Measurements from ENCODE around the gene NQO2.
"Not testable (repeated sequence)": the region's sequence is repeated elsewhere in the genome, so short reads cannot be mapped to it uniquely, and the experiment has no call there.

Gene NQO2

DNA sequence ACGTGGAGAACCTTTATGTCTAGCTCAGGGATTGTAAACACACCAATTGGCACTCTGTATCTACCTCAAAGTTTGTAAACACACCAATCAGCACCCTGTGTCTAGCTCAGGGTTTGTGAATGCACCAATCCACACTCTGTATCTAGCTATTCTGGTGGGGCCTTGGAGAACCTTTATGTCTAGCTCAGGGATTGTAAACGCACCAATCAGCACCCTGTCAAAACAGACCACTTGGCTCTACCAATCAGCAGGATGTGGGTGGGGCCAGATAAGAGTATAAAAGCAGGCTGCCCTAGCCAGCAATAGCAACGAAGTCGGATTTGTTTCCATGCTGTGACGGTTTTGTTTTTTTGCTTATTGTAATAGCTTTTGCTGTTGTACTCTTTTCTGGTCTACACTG, 28.5 kb downstream of the NQO2 start:
- H3K4me2 ChIP-seq (ENCODE audit: low read length, poor library complexity, severe bottlenecking); H3K27ac ChIP-seq (ENCODE audit: low read length, poor library complexity, severe bottlenecking): not testable (repeated sequence)
- 93% methylated on average over 3 of the region's 5 CpGs for WGBS

DNA sequence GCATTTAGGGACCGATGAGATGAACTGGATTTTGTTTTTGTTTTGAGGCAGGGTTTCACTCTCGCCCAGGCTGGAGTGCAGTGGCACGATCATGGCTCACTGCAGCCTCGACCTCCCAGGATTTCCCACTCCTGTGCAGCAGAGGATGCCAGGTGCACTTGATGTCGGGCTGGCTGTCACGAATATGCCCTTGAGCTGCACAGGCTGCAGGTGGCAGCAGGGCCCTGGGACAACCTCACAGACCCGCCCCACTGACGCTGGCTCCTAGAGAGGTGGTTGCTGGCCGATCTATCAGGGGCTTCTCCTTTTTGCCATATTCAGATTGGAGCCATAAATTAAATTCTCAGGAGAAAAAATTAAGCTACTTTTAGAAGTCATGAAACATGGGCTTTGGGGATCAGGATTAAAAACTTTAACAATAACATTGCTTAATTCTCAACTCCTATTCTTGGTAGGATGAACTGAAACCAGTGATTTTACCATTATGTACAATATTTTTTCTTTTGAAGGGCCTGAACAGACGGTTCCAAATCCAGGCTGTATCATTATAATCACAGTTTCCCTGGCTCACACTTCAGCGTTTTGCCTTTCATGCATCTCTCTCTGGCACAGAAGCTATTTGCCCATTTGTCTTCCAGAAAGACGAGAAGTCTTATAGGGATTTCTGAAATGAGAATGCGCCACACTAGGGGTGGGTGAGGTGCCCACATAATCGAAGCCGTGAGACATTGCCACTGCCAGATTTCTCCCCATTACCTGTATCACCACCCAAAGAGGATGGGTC, 32.4 kb downstream of the NQO2 start:
- Histone ChIP-seq H3K4me1 (ENCODE audit: control insufficient read depth, insufficient read depth, low read depth, low read length) (no peaks in the 10 kb centered on the region), H3K79me1 (replicated peaks; ENCODE audit: low read length, poor library complexity, severe bottlenecking) (no peaks in the 10 kb centered on the region), H3K14ac (ENCODE audit: low read length in 2 of 2) (no peak overlapping the region), H3K18ac (ENCODE audit: low read depth in 1 of 2, low read length in 2 of 2) (no peak overlapping the region), H2AFZ (ENCODE audit: low read depth, low read length) (no peak overlapping the region), H3K23ac (ENCODE audit: low read length in 2 of 2) (no peak overlapping the region), H2BK120ac (ENCODE audit: low read depth, low read length) (no peak overlapping the region), H3K27ac (ENCODE audit: low read length, poor library complexity, severe bottlenecking) (no peak overlapping the region), H4K8ac (ENCODE audit: low read length) (no peak overlapping the region), H2BK5ac (ENCODE audit: low read depth, low read length, poor library complexity, severe bottlenecking) (no peak overlapping the region), H3K27me3 (ENCODE audit: control insufficient read depth in 1 of 2, insufficient read depth in 1 of 2, low read length in 2 of 2) (no peaks in the 10 kb centered on the region), H3K4me2 (ENCODE audit: low read length, poor library complexity, severe bottlenecking) (no peak overlapping the region), H2BK15ac (ENCODE audit: low read depth, poor library complexity, severe bottlenecking) (no peak overlapping the region), H3K9me3 (ENCODE audit: control insufficient read depth, low read length) (no peaks in the 10 kb centered on the region), H3K4ac (ENCODE audit: low read depth in 1 of 2, low read length in 2 of 2) (no peak overlapping the region), H3K9ac (ENCODE audit: low read length) (no peak overlapping the region), H3K4me3 (ENCODE audit: insufficient read depth in 1 of 2, low read depth in 1 of 2, low read length in 2 of 2) (no peak overlapping the region), H2BK12ac (ENCODE audit: low read length in 2 of 2) (no peak overlapping the region), H3K36me3 (ENCODE audit: control insufficient read depth in 1 of 2, insufficient read depth in 2 of 2, low read depth in 1 of 2, low read length in 2 of 2) (no peaks in the 10 kb centered on the region), H2AK5ac (ENCODE audit: low read length, severe bottlenecking) (no peak overlapping the region), H4K91ac (ENCODE audit: low read length) (no peak overlapping the region)
- DNase-seq = no peak
- 81% methylated on average over 14 of the region's 15 CpGs for WGBS

More for the DNA sequence above, 28.5 kb downstream of the NQO2 start:
- H2AFZ ChIP-seq (ENCODE audit: low read depth, low read length); H4K8ac ChIP-seq (ENCODE audit: low read length); H4K91ac ChIP-seq (ENCODE audit: low read length); H3K4me1 ChIP-seq (ENCODE audit: control insufficient read depth, insufficient read depth, low read depth, low read length); H3K36me3 ChIP-seq (ENCODE audit: control insufficient read depth in 1 of 2, insufficient read depth in 2 of 2, low read depth in 1 of 2, low read length in 2 of 2); H2BK5ac ChIP-seq (ENCODE audit: low read depth, low read length, poor library complexity, severe bottlenecking); DNase-seq; H2BK15ac ChIP-seq (ENCODE audit: low read depth, poor library complexity, severe bottlenecking); H3K9ac ChIP-seq (ENCODE audit: low read length); H3K14ac ChIP-seq (ENCODE audit: low read length in 2 of 2); H3K79me1 ChIP-seq (replicated peaks; ENCODE audit: low read length, poor library complexity, severe bottlenecking); H3K9me3 ChIP-seq (ENCODE audit: control insufficient read depth, low read length); H3K4ac ChIP-seq (ENCODE audit: low read depth in 1 of 2, low read length in 2 of 2); H2AK5ac ChIP-seq (ENCODE audit: low read length, severe bottlenecking); H3K18ac ChIP-seq (ENCODE audit: low read depth in 1 of 2, low read length in 2 of 2); H2BK120ac ChIP-seq (ENCODE audit: low read depth, low read length); H2BK12ac ChIP-seq (ENCODE audit: low read length in 2 of 2); H3K4me3 ChIP-seq (ENCODE audit: insufficient read depth in 1 of 2, low read depth in 1 of 2, low read length in 2 of 2); H3K27me3 ChIP-seq (ENCODE audit: control insufficient read depth in 1 of 2, insufficient read depth in 1 of 2, low read length in 2 of 2); H3K23ac ChIP-seq (ENCODE audit: low read length in 2 of 2): not testable (repeated sequence)

DNA sequence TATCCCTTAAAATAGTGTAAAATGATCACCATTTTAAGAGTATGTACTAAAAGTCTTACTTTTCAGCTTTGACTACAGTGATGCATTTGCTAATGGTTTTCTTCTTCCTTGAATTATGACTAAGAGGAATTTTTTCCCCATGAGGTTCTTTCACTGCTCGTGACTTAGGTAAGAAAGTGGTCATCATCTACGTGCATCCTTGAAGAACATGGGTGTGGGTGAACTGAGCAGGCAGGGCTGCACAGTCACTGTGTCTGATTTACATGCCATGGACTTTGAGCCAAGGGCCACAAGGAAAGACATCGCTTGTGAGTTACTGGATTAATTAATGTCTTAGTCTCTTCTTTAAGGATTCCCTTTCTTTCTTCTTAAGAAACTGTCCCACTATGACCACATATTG, 33.3 kb downstream of the NQO2 start:
- H3K18ac ChIP-seq (ENCODE audit: low read depth in 1 of 2, low read length in 2 of 2) = no peak overlapping the region
- no peak overlapping the region for H3K23ac ChIP-seq (ENCODE audit: low read length in 2 of 2)
- H3K79me1 ChIP-seq (replicated peaks; ENCODE audit: low read length, poor library complexity, severe bottlenecking) = no peaks in the 10 kb centered on the region
- no peak overlapping the region for H3K4me3 ChIP-seq (ENCODE audit: insufficient read depth in 1 of 2, low read depth in 1 of 2, low read length in 2 of 2)
- no peak for DNase-seq
- H3K14ac ChIP-seq (ENCODE audit: low read length in 2 of 2) = no peak overlapping the region
- no peak overlapping the region for H3K9ac ChIP-seq (ENCODE audit: low read length)
- no peak overlapping the region for H4K91ac ChIP-seq (ENCODE audit: low read length)
- H3K9me3 ChIP-seq (ENCODE audit: control insufficient read depth, low read length) = no peaks in the 10 kb centered on the region
- no peak overlapping the region for H2BK120ac ChIP-seq (ENCODE audit: low read depth, low read length)
- H4K8ac ChIP-seq (ENCODE audit: low read length) = no peak overlapping the region
- H3K4me2 ChIP-seq (ENCODE audit: low read length, poor library complexity, severe bottlenecking) = no peak overlapping the region
- H3K27ac ChIP-seq (ENCODE audit: low read length, poor library complexity, severe bottlenecking) = no peak overlapping the region
- WGBS = 82% methylated on average over 2 of the region's 3 CpGs
- H2AFZ ChIP-seq (ENCODE audit: low read depth, low read length) = no peak overlapping the region
- no peaks in the 10 kb centered on the region for H3K36me3 ChIP-seq (ENCODE audit: control insufficient read depth in 1 of 2, insufficient read depth in 2 of 2, low read depth in 1 of 2, low read length in 2 of 2)
- H3K27me3 ChIP-seq (ENCODE audit: control insufficient read depth in 1 of 2, insufficient read depth in 1 of 2, low read length in 2 of 2) = no peaks in the 10 kb centered on the region
- H2BK12ac ChIP-seq (ENCODE audit: low read length in 2 of 2) = no peak overlapping the region
- H2BK5ac ChIP-seq (ENCODE audit: low read depth, low read length, poor library complexity, severe bottlenecking) = no peak overlapping the region
- H2AK5ac ChIP-seq (ENCODE audit: low read length, severe bottlenecking) = no peak overlapping the region
- H3K4ac ChIP-seq (ENCODE audit: low read depth in 1 of 2, low read length in 2 of 2) = no peak overlapping the region
- H3K4me1 ChIP-seq (ENCODE audit: control insufficient read depth, insufficient read depth, low read depth, low read length) = no peaks in the 10 kb centered on the region
- no peak overlapping the region for H2BK15ac ChIP-seq (ENCODE audit: low read depth, poor library complexity, severe bottlenecking)

DNA sequence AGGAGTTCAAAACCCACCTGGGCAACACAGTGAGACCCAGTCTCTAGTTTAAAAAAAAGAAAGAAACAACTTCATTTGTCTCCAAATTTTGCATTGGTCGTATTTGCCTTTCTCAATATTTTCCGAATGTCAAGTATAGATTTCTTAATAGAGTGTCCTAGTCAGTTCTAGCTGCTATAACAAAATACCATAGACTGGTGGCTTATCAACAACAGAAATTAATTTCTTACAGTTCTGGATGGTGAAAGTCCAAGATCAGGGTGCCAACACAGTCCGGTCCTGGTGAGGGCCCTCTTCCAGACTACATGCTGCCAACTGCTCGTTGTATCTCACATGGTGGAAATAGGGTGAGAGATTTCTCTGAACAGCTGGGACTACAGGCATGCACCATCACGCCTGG, 34.0 kb downstream of the NQO2 start:
- H4K91ac ChIP-seq (ENCODE audit: low read length) = no peak overlapping the region
- no peak overlapping the region for H2AK5ac ChIP-seq (ENCODE audit: low read length, severe bottlenecking)
- no peak overlapping the region for H3K4ac ChIP-seq (ENCODE audit: low read depth in 1 of 2, low read length in 2 of 2)
- H4K8ac ChIP-seq (ENCODE audit: low read length) = no peak overlapping the region
- H3K36me3 ChIP-seq (ENCODE audit: control insufficient read depth in 1 of 2, insufficient read depth in 2 of 2, low read depth in 1 of 2, low read length in 2 of 2) = no peaks in the 10 kb centered on the region
- H2BK5ac ChIP-seq (ENCODE audit: low read depth, low read length, poor library complexity, severe bottlenecking) = no peak overlapping the region
- H3K27ac ChIP-seq (ENCODE audit: low read length, poor library complexity, severe bottlenecking) = no peak overlapping the region
- no peak overlapping the region for H2AFZ ChIP-seq (ENCODE audit: low read depth, low read length)
- no peak for DNase-seq
- no peak overlapping the region for H3K9ac ChIP-seq (ENCODE audit: low read length)
- no peaks in the 10 kb centered on the region for H3K4me1 ChIP-seq (ENCODE audit: control insufficient read depth, insufficient read depth, low read depth, low read length)
- WGBS = 96% methylated on average over 3 of the region's 5 CpGs
- no peaks in the 10 kb centered on the region for H3K27me3 ChIP-seq (ENCODE audit: control insufficient read depth in 1 of 2, insufficient read depth in 1 of 2, low read length in 2 of 2)
- H3K4me2 ChIP-seq (ENCODE audit: low read length, poor library complexity, severe bottlenecking) = no peak overlapping the region
- H3K9me3 ChIP-seq (ENCODE audit: control insufficient read depth, low read length) = no peaks in the 10 kb centered on the region
- H3K18ac ChIP-seq (ENCODE audit: low read depth in 1 of 2, low read length in 2 of 2) = no peak overlapping the region
- no peak overlapping the region for H3K23ac ChIP-seq (ENCODE audit: low read length in 2 of 2)
- no peaks in the 10 kb centered on the region for H3K79me1 ChIP-seq (replicated peaks; ENCODE audit: low read length, poor library complexity, severe bottlenecking)
- no peak overlapping the region for H3K4me3 ChIP-seq (ENCODE audit: insufficient read depth in 1 of 2, low read depth in 1 of 2, low read length in 2 of 2)
- no peak overlapping the region for H2BK120ac ChIP-seq (ENCODE audit: low read depth, low read length)
- H3K14ac ChIP-seq (ENCODE audit: low read length in 2 of 2) = no peak overlapping the region
- no peak overlapping the region for H2BK15ac ChIP-seq (ENCODE audit: low read depth, poor library complexity, severe bottlenecking)
- H2BK12ac ChIP-seq (ENCODE audit: low read length in 2 of 2) = no peak overlapping the region
